SU-DHL-6 (cell line): ENCODE results near the gene SLC35F4.

ENCODE experiments used
- H2AFZ ChIP-seq: fragments of 200-600 bp; sonication (generic); 2 replicates; pipeline ENCODE4 v1.6.1; 2014; ENCODE audit warnings: low read depth, mild to moderate bottlenecking, moderate library complexity, mixed read lengths, antibody characterized with exemption, low read length; ENCODE audit not compliant: severe bottlenecking
- H3F3A ChIP-seq: fragments of 200-600 bp; shearing (Covaris generic); 2 replicates; pipeline ENCODE4 v1.6.0; 2016; ENCODE audit warnings: antibody characterized with exemption, mild to moderate bottlenecking; ENCODE audit not compliant: insufficient read depth
- H3K27ac ChIP-seq: fragments of 200-600 bp; sonication (generic); 2 replicates; pipeline ENCODE4 v1.5.1; 2016; ENCODE audit warnings: low read depth, mild to moderate bottlenecking, low read length, moderate library complexity, mixed read lengths
- H3K27me3 ChIP-seq: fragments of 200-600 bp; sonication (generic), shearing (Covaris generic); 2 replicates; pipeline ENCODE4 v1.6.0; 2014; ENCODE audit warnings: mild to moderate bottlenecking, low read length
- H3K36me3 ChIP-seq: fragments of 200-600 bp; sonication (generic); 2 replicates; pipeline ENCODE4 v1.6.1; 2014; ENCODE audit warnings: mild to moderate bottlenecking, low read length, mixed read lengths
- H3K4me2 ChIP-seq: fragments of 300-600, 200-600 bp; shearing (Covaris generic), sonication (generic); 2 replicates; pipeline ENCODE4 v1.6.0; 2014; ENCODE audit warnings: low read length, low read depth, mild to moderate bottlenecking; ENCODE audit not compliant: poor library complexity, severe bottlenecking
- H3K4me3 ChIP-seq: fragments of 200-600 bp; sonication (generic); 2 replicates; pipeline ENCODE4 v1.5.1; 2014; ENCODE audit warnings: antibody characterized with exemption, low read length, mild to moderate bottlenecking, mixed read lengths; ENCODE audit not compliant: insufficient read depth, poor library complexity, severe bottlenecking
- H3K79me2 ChIP-seq: fragments of 200-600 bp; sonication (generic); 2 replicates; pipeline ENCODE4 v1.6.1; 2014; ENCODE audit warnings: mild to moderate bottlenecking, low read length, moderate library complexity; ENCODE audit not compliant: insufficient read depth
- H3K9ac ChIP-seq: fragments of 200-600 bp; sonication (generic); 2 replicates; pipeline ENCODE4 v1.7.0; 2014; ENCODE audit warnings: mild to moderate bottlenecking, low read length
- H3K9me2 ChIP-seq: fragments of 200-600 bp; sonication (generic); replicated peaks from 2 replicates; pipeline ENCODE4 v1.6.1; 2014; ENCODE audit warnings: low read length; ENCODE audit not compliant: insufficient read depth
- H3K9me3 ChIP-seq: fragments of 200-600 bp; sonication (generic); 2 replicates; pipeline ENCODE4 v1.6.1; 2014; ENCODE audit warnings: low read length, mixed read lengths; ENCODE audit not compliant: insufficient read depth
- H4K20me1 ChIP-seq: fragments of 200-600 bp; sonication (generic); 2 replicates; pipeline ENCODE4 v1.6.1; 2014; ENCODE audit warnings: low read depth, mild to moderate bottlenecking, antibody characterized with exemption, low read length, moderate library complexity, mixed read lengths
- EZH2phosphoT487 ChIP-seq: fragments of 200-600 bp; sonication (generic), shearing (Covaris generic); conservative IDR thresholded peaks from 2 replicates; pipeline ENCODE4 v1.6.1; 2018; ENCODE audit warnings: mild to moderate bottlenecking, antibody characterized with exemption, low read length, moderate library complexity, mixed read lengths
- TF ChIP-seq, protein P1 (sequence below): fragments of 200-600 bp; sonication (generic); IDR thresholded peaks from one replicate; pipeline ENCODE4 v1.5.1; 2017; ENCODE audit warnings: antibody characterized with exemption, mild to moderate bottlenecking, low read length, moderate library complexity; ENCODE audit not compliant: insufficient read depth, poor library complexity, severe bottlenecking

The SLC35F4 gene

DNA sequence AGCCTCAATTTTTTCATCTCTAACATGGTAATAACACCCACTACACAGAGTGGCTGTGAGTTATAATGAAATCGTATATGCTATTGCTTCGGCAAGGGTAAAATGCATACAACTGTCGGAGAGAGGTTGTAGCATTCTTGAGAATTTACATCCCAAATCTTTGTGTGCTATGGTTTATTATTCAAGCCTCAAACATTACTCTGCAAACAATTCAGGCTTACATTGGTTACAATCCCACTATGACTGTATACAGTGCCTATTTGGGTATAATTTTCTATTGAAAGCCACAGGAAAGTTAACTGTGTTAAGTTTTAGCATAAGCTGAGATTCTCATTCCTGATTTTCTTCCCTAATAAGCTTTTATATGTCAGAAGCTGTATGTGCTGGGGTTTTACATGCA is 20.6 kb downstream of the SLC35F4 start:
- TF ChIP-seq, protein P1, sequence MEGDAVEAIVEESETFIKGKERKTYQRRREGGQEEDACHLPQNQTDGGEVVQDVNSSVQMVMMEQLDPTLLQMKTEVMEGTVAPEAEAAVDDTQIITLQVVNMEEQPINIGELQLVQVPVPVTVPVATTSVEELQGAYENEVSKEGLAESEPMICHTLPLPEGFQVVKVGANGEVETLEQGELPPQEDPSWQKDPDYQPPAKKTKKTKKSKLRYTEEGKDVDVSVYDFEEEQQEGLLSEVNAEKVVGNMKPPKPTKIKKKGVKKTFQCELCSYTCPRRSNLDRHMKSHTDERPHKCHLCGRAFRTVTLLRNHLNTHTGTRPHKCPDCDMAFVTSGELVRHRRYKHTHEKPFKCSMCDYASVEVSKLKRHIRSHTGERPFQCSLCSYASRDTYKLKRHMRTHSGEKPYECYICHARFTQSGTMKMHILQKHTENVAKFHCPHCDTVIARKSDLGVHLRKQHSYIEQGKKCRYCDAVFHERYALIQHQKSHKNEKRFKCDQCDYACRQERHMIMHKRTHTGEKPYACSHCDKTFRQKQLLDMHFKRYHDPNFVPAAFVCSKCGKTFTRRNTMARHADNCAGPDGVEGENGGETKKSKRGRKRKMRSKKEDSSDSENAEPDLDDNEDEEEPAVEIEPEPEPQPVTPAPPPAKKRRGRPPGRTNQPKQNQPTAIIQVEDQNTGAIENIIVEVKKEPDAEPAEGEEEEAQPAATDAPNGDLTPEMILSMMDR, result no peak
- no peak for TF ChIP-seq EZH2phosphoT487
- Histone ChIP-seq H3F3A (no peaks in the 10 kb centered on the region), H3K9me2 (no peaks in the 10 kb centered on the region), H3K9ac (no peak overlapping the region), H3K36me3 (no peaks in the 10 kb centered on the region), H3K79me2 (no peaks in the 10 kb centered on the region), H3K27ac (no peak overlapping the region), H3K4me3 (no peak overlapping the region), H3K27me3 (no peaks in the 10 kb centered on the region), H2AFZ (no peak overlapping the region), H3K9me3 (no peaks in the 10 kb centered on the region), H3K4me2 (no peak overlapping the region), H4K20me1 (no peaks in the 10 kb centered on the region)

DNA sequence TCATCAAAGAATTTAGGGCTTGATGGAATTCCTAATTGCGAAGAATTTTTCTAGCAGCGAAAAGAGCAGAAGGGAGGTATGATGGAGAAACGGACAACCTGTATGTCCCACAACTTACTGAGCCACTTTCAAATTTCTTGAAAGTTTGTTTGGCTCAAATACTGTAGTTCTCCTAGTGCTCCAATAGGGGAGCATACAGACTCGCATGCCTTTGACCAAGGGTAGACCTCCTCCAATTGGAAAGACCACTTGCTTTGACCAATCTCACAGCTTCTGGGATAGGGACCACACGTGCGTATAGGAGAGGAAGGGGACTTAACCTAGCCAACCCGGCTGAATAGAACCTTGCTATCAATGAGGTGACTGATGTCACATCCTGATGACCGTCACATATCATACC is 28.6 kb downstream of the SLC35F4 start:
- Histone ChIP-seq H3K27me3 (no peaks in the 10 kb centered on the region), H3K9ac (no peak overlapping the region), H3K79me2 (no peaks in the 10 kb centered on the region), H3K9me2 (no peaks in the 10 kb centered on the region), H3K36me3 (no peaks in the 10 kb centered on the region), H2AFZ (no peak overlapping the region), H3K4me3 (no peak overlapping the region), H3K27ac (no peak overlapping the region), H4K20me1 (no peaks in the 10 kb centered on the region), H3K4me2 (no peak overlapping the region), H3K9me3 (no peaks in the 10 kb centered on the region), H3F3A (no peaks in the 10 kb centered on the region)
- TF ChIP-seq, protein P1, result no peak
- TF ChIP-seq EZH2phosphoT487, result no peak

DNA sequence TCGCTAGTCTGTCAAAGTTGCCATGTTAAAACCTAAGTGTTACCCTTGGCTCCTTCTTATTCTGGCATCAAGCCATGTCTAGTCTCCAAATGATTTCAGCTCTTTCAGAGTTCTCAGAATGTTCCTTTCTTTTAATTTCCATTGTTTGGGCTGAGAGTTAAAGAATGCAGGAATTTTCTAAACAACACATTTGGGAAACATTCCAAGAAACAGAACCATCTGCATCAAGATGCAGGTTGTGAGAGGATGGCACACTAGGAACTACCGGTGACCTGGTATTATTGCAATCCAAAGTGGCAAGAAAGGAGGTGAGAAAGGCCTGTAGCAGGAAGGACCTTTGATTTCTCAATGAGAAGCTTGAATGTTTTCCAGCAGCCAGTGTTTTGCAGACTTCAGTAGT is 30.1 kb downstream of the SLC35F4 start:
- H3K9ac ChIP-seq, result no peak overlapping the region
- H3K79me2 ChIP-seq, result no peaks in the 10 kb centered on the region
- H3K4me2 ChIP-seq, result no peak overlapping the region
- no peaks in the 10 kb centered on the region for H3K36me3 ChIP-seq
- H2AFZ ChIP-seq, result no peak overlapping the region
- no peaks in the 10 kb centered on the region for H3K27me3 ChIP-seq
- H3K4me3 ChIP-seq, result no peak overlapping the region
- no peak overlapping the region for H3K27ac ChIP-seq
- no peaks in the 10 kb centered on the region for H3K9me2 ChIP-seq
- TF ChIP-seq, protein P1, result no peak
- no peaks in the 10 kb centered on the region for H4K20me1 ChIP-seq
- no peaks in the 10 kb centered on the region for H3F3A ChIP-seq
- H3K9me3 ChIP-seq, result no peaks in the 10 kb centered on the region

DNA sequence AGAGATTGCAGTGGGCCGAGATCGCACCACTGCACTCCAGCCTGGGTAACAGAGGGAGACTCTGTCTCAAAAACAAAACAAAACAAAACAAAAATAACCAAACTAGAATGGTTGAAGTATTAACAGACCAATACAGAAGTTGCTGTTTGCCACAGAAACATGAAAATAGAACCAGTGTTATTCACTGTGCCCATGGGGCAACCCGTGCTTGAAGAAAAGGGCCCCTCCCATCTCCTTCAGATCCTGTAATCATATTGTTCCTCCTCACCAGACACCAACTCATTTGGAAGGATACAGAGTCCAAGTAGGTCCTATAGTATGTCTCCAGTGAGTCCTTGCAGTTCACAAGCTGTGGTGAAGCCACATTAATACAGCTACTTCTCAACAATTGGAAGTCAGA is 30.9 kb downstream of the SLC35F4 start:
- no peak for TF ChIP-seq EZH2phosphoT487
- TF ChIP-seq, protein P1, result no peak
- Histone ChIP-seq H3K79me2 (no peaks in the 10 kb centered on the region), H3K36me3 (no peaks in the 10 kb centered on the region), H3K9me3 (no peaks in the 10 kb centered on the region), H2AFZ (no peak overlapping the region), H3K9ac (no peak overlapping the region), H4K20me1 (no peaks in the 10 kb centered on the region), H3K27ac (no peak overlapping the region), H3K4me3 (no peak overlapping the region), H3K27me3 (no peaks in the 10 kb centered on the region), H3K9me2 (no peaks in the 10 kb centered on the region), H3K4me2 (no peak overlapping the region), H3F3A (no peaks in the 10 kb centered on the region)
